H9 (cell line): Measurements from ENCODE around the gene ZC3H18. TPM values are rescaled to one million over a fixed set of nuclear protein-coding genes. Genes with fewer than 3 reads are reported as not detected.

Experiments used
- DNase-seq: peaks from one replicate; pipeline ENCODE4 v3.0.0-alpha.2; 2017
- H2AFZ ChIP-seq: one replicate; pipeline ENCODE4 v1.6.1; 2013; ENCODE audit warnings: mild to moderate bottlenecking, low read length, control low read depth, moderate library complexity
- H2AK5ac ChIP-seq: 2 replicates; pipeline ENCODE4 v1.6.1; 2013; ENCODE audit warnings: low read length, control low read depth, mixed read lengths; ENCODE audit not compliant: insufficient read length
- H2BK120ac ChIP-seq: one replicate; pipeline ENCODE4 v1.6.1; 2013; ENCODE audit warnings: low read depth, mild to moderate bottlenecking, low read length, control low read depth, inconsistent platforms; ENCODE audit not compliant: poor library complexity, severe bottlenecking
- H2BK12ac ChIP-seq: 2 replicates; pipeline ENCODE4 v1.6.1; 2013; ENCODE audit warnings: low read length, control low read depth, mixed read lengths, low read depth; ENCODE audit not compliant: insufficient read length
- H2BK15ac ChIP-seq: 2 replicates; pipeline ENCODE4 v1.6.1; 2013; ENCODE audit warnings: low read depth, low read length, control low read depth
- H2BK20ac ChIP-seq: one replicate; pipeline ENCODE4 v1.6.1; 2013; ENCODE audit warnings: low read depth, mild to moderate bottlenecking, low read length, control low read depth, inconsistent platforms; ENCODE audit not compliant: poor library complexity, severe bottlenecking
- H2BK5ac ChIP-seq: 2 replicates; pipeline ENCODE4 v1.6.1; 2013; ENCODE audit warnings: low read length, control low read depth, mixed read lengths; ENCODE audit not compliant: insufficient read length
- H3K14ac ChIP-seq: 2 replicates; pipeline ENCODE4 v1.6.1; 2013; ENCODE audit warnings: low read length, control low read depth; ENCODE audit not compliant: insufficient read depth
- H3K18ac ChIP-seq: 2 replicates; pipeline ENCODE4 v1.6.1; 2013; ENCODE audit warnings: low read depth, mild to moderate bottlenecking, mixed read lengths, low read length, control low read depth; ENCODE audit not compliant: insufficient read length
- H3K23ac ChIP-seq: 2 replicates; pipeline ENCODE4 v1.6.1; 2013; ENCODE audit warnings: low read length, control low read depth, mixed read lengths, low read depth; ENCODE audit not compliant: insufficient read length
- H3K23me2 ChIP-seq: 2 replicates; pipeline ENCODE4 v1.6.1; 2013; ENCODE audit warnings: low read depth, mild to moderate bottlenecking, mixed read lengths, low read length, control low read depth; ENCODE audit not compliant: insufficient read length, poor library complexity, severe bottlenecking
- H3K27ac ChIP-seq: 2 replicates; pipeline ENCODE4 v1.5.1; 2013; ENCODE audit warnings: low read length, control low read depth, mixed read lengths, low read depth; ENCODE audit not compliant: insufficient read length
- H3K27me3 ChIP-seq: 2 replicates; pipeline ENCODE4 v1.6.1; 2013; ENCODE audit warnings: low read length, control low read depth, inconsistent platforms; ENCODE audit not compliant: insufficient read depth
- H3K4ac ChIP-seq: 2 replicates; pipeline ENCODE4 v1.6.1; 2013; ENCODE audit warnings: low read depth, mild to moderate bottlenecking, control low read depth, inconsistent platforms, low read length, moderate library complexity
- H3K4me1 ChIP-seq: 2 replicates; pipeline ENCODE4 v1.6.1; 2013; ENCODE audit warnings: low read length, control low read depth, inconsistent platforms; ENCODE audit not compliant: insufficient read depth
- H3K4me2 ChIP-seq: 2 replicates; pipeline ENCODE4 v1.6.1; 2013; ENCODE audit warnings: low read length, control low read depth, mixed read lengths; ENCODE audit not compliant: insufficient read length, insufficient read depth
- H3K56ac ChIP-seq: 2 replicates; pipeline ENCODE4 v1.6.1; 2013; ENCODE audit warnings: low read depth, mild to moderate bottlenecking, mixed read lengths, low read length, control low read depth; ENCODE audit not compliant: insufficient read length
- H3K79me1 ChIP-seq: 2 replicates; pipeline ENCODE4 v1.6.1; 2013; ENCODE audit warnings: low read depth, mild to moderate bottlenecking, moderate library complexity, low read length, control low read depth, inconsistent platforms; ENCODE audit not compliant: insufficient read depth, poor library complexity, severe bottlenecking
- H3K79me2 ChIP-seq: 2 replicates; pipeline ENCODE4 v1.6.1; 2013; ENCODE audit warnings: low read length, control low read depth, inconsistent platforms; ENCODE audit not compliant: insufficient read depth
- H3K9ac ChIP-seq: 2 replicates; pipeline ENCODE4 v1.6.1; 2013; ENCODE audit warnings: low read length, control low read depth, mixed read lengths; ENCODE audit not compliant: insufficient read length; ENCODE audit errors: extremely low read depth
- H3K9me3 ChIP-seq: one replicate; pipeline ENCODE4 v1.6.1; 2013; ENCODE audit warnings: low read depth, low read length, inconsistent platforms; ENCODE audit not compliant: control insufficient read depth
- H3T11ph ChIP-seq: one replicate; pipeline ENCODE4 v1.6.1; 2013; ENCODE audit warnings: mild to moderate bottlenecking, low read length, control low read depth, inconsistent platforms
- H4K20me1 ChIP-seq: one replicate; pipeline ENCODE4 v1.6.1; 2013; ENCODE audit not compliant: control insufficient read depth, insufficient read length, insufficient read depth
- H4K5ac ChIP-seq: 2 replicates; pipeline ENCODE4 v1.6.1; 2013; ENCODE audit warnings: low read depth, mild to moderate bottlenecking, mixed read lengths, low read length, control low read depth; ENCODE audit not compliant: insufficient read length
- H4K8ac ChIP-seq: replicated peaks from 2 replicates; pipeline ENCODE4 v1.6.1; 2013; ENCODE audit warnings: low read length, control low read depth, mixed read lengths, low read depth; ENCODE audit not compliant: insufficient read length
- H4K91ac ChIP-seq: 2 replicates; pipeline ENCODE4 v1.6.1; 2013; ENCODE audit warnings: low read depth, mild to moderate bottlenecking, moderate library complexity, mixed read lengths, low read length, control low read depth; ENCODE audit not compliant: insufficient read length
- H3K27ac Mint-ChIP-seq, 3 experiments: 2 replicates in 2 of 3; 3 replicates in 1 of 3; pipeline ENCODE4 v1.8.0; 2020 to 2021; ENCODE audit warnings: mixed read lengths in 3 of 3, mild to moderate bottlenecking in 1 of 3, moderate library complexity in 1 of 3
- H3K27me3 Mint-ChIP-seq: 2 replicates; pipeline ENCODE4 v1.8.0; 2021; ENCODE audit warnings: low read depth, mild to moderate bottlenecking, moderate library complexity, mixed read lengths
- H3K36me3 Mint-ChIP-seq, 3 experiments: 2 replicates in 2 of 3; 3 replicates in 1 of 3; pipeline ENCODE4 v1.8.0; 2020 to 2021; ENCODE audit warnings: low read depth in 3 of 3, mixed read lengths in 3 of 3; ENCODE audit not compliant: insufficient read depth in 1 of 3
- H3K4me1 Mint-ChIP-seq, 2 experiments: 2 replicates each; pipeline ENCODE4 v1.8.0; 2020; ENCODE audit warnings: mixed read lengths in 2 of 2
- H3K4me3 Mint-ChIP-seq, 2 experiments: 2 replicates in 1 of 2; 3 replicates in 1 of 2; pipeline ENCODE4 v1.8.0; 2020 to 2021; ENCODE audit warnings: mild to moderate bottlenecking in 2 of 2, mixed read lengths in 2 of 2, moderate library complexity in 1 of 2
- H3K9me3 Mint-ChIP-seq, 2 experiments: 2 replicates in 1 of 2; 3 replicates in 1 of 2; pipeline ENCODE4 v1.8.0; 2020; ENCODE audit warnings: mild to moderate bottlenecking in 2 of 2, mixed read lengths in 2 of 2, moderate library complexity in 1 of 2
- CTCF ChIP-seq: fragments of 200-600 bp; sonication (generic); conservative IDR thresholded peaks from 3 replicates; pipeline ENCODE4 v1.8.0; 2021; ENCODE audit warnings: antibody characterized with exemption, mild to moderate bottlenecking
- WGBS: extraction: QIAGEN DNeasy Blood & Tissue Kit; methylation state at CpG from one replicate; pipeline ENCODE4 v1.1.7; 2013; ENCODE audit warnings: missing lambda C conversion rate, low lambda C conversion rate, mixed read lengths; ENCODE audit not compliant: insufficient read length; ENCODE audit errors: extremely low coverage; 5-methylcytosine and 5-hydroxymethylcytosine counted together
- total RNA-seq: library from RNA; stranded (reverse); gene quantifications from 2 replicates; pipeline ENCODE4 v1.2.1, GENCODE V29; 2021

ZC3H18 gene
- total RNA-seq, 1 experiment from 2014 or later: 69.7 TPM

GRCh38 chr16:88606148-88606757 lies 36.0 kb downstream of the ZC3H18 start:
- no peaks in the 10 kb centered on the region; the same call in 1 of the 2 replicates for H3K4me1 ChIP-seq
- H3K27me3 ChIP-seq: no peaks in the 10 kb centered on the region
- no peak overlapping the region for H2BK5ac ChIP-seq
- no peak overlapping the region for H2BK20ac ChIP-seq
- H3K9ac ChIP-seq: no peak overlapping the region
- H3K79me1 ChIP-seq: no peaks in the 10 kb centered on the region
- H3K4ac ChIP-seq: no peak overlapping the region
- no peak for TF ChIP-seq CTCF
- no peaks in the 10 kb centered on the region for H3K27me3 Mint-ChIP-seq
- H3K79me2 ChIP-seq: no peaks in the 10 kb centered on the region
- no peak overlapping the region for H2AK5ac ChIP-seq
- no peak overlapping the region for H2AFZ ChIP-seq
- no peak overlapping the region for H4K91ac ChIP-seq
- peaks cover 0 to 15% of the 10 kb centered on the region in 2 experiments; a peak in 2 of 4 replicates for H3K4me1 Mint-ChIP-seq
- no peak for DNase-seq
- no peak overlapping the region for H3K27ac ChIP-seq
- whole genome bisulfite sequencing: no CpG with 5 or more reads among the region's 17 CpGs
- H3K14ac ChIP-seq: no peak overlapping the region
- H3K27ac Mint-ChIP-seq: peak overlapping the region in 2 of 3 experiments; percentile 39 to 45; a peak in 2 of 7 replicates
- H3K23me2 ChIP-seq: no peaks in the 10 kb centered on the region
- H3K4me3 Mint-ChIP-seq: no peak overlapping the region
- no peak overlapping the region for H2BK12ac ChIP-seq
- no peak overlapping the region for H4K8ac ChIP-seq
- no peak overlapping the region for H3K23ac ChIP-seq
- H4K5ac ChIP-seq: no peak overlapping the region
- no peak overlapping the region for H3T11ph ChIP-seq
- H3K18ac ChIP-seq: no peak overlapping the region
- H2BK15ac ChIP-seq: no peak overlapping the region
- peaks cover 0 to 4% of the 10 kb centered on the region in 2 experiments; a peak in 1 of 5 replicates for H3K9me3 Mint-ChIP-seq
- no peak overlapping the region for H3K4me2 ChIP-seq
- H2BK120ac ChIP-seq: no peak overlapping the region
- no peak overlapping the region for H3K56ac ChIP-seq
- peaks cover 19 to 75% (median 55%) of the 10 kb centered on the region in 3 experiments; a peak in 6 of 7 replicates for H3K36me3 Mint-ChIP-seq
- H3K9me3 ChIP-seq: no peaks in the 10 kb centered on the region
- H4K20me1 ChIP-seq: no peaks in the 10 kb centered on the region
